ES-I3 (cell line): ENCODE measurements around the gene C1QTNF8.
"Not testable (repeated sequence)": the region's sequence is repeated elsewhere in the genome, so short reads cannot be mapped to it uniquely, and the experiment has no call there.

Source experiments
- H3K36me3 ChIP-seq: 2 replicates; pipeline ENCODE4 v1.6.1; 2013; ENCODE audit warnings: mild to moderate bottlenecking, low read length, control low read depth, moderate library complexity; ENCODE audit not compliant: insufficient read depth
- H3K4me1 ChIP-seq: 2 replicates; pipeline ENCODE4 v1.6.1; 2013; ENCODE audit warnings: mild to moderate bottlenecking, control low read depth, low read length; ENCODE audit not compliant: insufficient read depth
- H3K9ac ChIP-seq: 2 replicates; pipeline ENCODE4 v1.6.1; 2013; ENCODE audit warnings: low read depth, mild to moderate bottlenecking, low read length, moderate library complexity
- H3K9me3 ChIP-seq: 2 replicates; pipeline ENCODE4 v1.6.1; 2013; ENCODE audit warnings: mild to moderate bottlenecking, low read length, moderate library complexity; ENCODE audit not compliant: control insufficient read depth, insufficient read depth

The C1QTNF8 gene

DNA sequence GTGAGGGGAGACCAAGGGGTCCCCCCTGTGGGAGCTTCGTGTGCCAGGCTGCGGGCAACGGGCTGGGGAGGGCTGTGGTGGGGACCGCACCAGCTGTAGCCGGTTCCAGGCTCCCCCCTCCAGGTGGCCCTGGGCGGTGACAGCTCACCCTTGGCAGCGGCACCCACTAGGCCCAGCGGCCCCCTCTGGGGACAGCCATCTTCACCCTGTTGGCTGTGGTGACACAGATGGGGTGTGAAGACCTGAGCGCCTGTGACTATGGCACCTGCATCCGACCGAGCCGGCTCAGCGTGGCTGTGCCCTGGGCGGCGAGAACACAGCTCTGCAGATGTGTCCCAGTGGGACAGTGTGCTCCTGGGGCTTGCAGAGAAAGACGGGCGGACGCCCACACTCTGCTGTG lies 1.1 kb upstream of the C1QTNF8 start:
- H3K4me1 ChIP-seq, result no peaks in the 10 kb centered on the region
- H3K9ac ChIP-seq, result no peak overlapping the region
- H3K9me3 ChIP-seq, result no peaks in the 10 kb centered on the region
- H3K36me3 ChIP-seq, result no peaks in the 10 kb centered on the region

DNA sequence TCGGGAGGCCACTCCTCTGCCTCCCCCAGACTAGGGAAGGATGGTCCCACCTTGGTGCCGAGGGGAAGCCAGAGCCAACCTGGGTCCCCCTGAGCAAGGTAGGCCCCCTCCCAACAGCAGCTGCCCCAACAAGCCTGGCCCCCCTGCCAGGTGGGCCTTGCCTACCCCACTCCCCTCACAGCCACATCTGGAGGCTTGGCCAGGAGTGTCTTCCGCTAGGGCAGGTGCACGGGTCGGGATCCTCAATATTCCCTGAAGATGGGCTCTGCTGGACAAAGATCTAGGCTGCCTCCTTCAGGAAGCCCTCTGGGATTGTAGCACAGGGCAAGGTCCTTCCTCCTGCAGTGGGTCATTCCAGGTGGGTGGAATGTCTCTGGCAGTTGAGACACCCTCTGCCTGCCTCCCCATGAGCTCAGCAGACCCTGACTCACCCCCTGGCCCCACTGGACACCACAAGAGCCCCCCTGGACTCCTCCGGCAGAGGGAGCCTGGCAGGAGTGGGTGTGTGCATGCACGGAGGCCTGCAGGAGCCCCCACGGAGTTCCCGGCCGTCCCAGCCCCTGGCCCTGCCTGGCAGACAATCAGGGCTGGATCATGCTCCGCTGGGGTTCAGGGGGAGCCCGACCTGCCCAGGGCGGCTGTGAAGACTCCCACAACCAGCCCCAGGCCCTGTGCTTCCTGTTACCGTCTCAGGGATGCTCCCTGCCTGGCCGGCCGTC lies 435 bp downstream of the C1QTNF8 start:
- H3K9me3 ChIP-seq, result no peaks in the 10 kb centered on the region
- no peaks in the 10 kb centered on the region for H3K36me3 ChIP-seq
- H3K9ac ChIP-seq, result no peak overlapping the region
- no peaks in the 10 kb centered on the region; the same call in 1 of the 2 replicates for H3K4me1 ChIP-seq

DNA sequence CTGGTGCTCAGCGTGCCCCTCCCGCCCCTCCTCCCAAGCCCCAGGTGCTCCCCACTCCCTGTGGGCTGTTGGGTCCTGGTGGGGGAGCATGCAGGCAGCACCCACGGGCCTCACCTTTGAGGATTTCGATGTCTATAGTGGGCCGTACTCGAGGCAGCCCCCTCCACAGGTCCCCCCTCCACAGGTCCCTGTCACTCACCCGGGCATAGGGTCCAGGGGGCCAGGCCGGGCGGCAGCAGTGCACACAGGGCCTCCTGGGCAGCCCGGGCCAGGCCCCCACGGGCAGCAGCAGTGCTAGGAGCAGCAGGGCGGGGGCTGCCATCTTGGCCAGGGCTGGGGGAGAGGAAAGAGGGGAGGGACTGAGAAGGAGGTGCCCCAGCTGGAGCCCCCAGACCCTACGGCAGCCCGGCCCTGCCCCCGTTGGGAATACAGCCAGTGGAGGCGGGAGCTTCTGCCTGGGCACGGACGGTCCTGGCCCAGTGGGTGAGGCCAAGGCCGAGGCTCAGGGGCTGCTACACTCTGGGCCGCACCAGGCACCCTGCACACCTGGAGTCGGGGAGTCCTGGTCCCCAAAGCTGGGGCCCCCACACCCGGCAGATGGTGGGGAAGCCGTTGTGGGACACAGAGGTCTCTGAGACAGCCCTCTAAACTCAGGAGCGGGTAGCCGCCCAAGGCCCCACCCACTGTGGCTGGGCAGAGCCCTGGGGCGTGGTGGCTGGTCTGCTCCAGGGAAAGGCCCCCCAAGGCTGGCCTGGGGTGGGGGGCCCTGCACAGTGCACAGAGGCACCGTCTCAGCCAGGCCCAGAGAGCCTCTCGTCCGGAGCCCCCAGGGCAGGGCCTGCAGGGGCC lies 1.2 kb downstream of the C1QTNF8 start:
- Histone ChIP-seq H3K4me1 (no peaks in the 10 kb centered on the region; the same call in 1 of the 2 replicates), H3K9me3 (no peaks in the 10 kb centered on the region), H3K36me3 (no peaks in the 10 kb centered on the region), H3K9ac (no peak overlapping the region)

DNA sequence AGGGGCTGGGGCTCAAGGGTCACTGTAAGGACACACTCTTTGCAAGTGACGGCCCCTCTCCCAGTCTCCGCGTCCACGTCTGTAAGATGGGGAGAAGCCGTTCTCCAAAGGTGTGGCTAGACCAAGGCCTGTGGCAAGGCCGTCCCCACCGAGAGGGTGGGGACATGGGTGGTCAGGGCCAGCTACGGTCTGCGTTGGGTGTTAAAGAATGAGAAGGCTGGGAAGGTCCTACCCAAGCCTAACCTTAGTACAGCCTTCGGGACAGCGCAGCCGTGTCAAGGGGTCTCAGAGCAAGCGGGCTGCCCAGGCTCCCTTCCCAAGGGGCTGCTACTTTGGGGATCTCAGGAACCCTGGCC lies 1.9 kb downstream of the C1QTNF8 start:
- H3K9me3 ChIP-seq, result no peaks in the 10 kb centered on the region
- no peaks in the 10 kb centered on the region for H3K36me3 ChIP-seq
- H3K4me1 ChIP-seq, result no peaks in the 10 kb centered on the region; the same call in 1 of the 2 replicates
- no peak overlapping the region for H3K9ac ChIP-seq

GRCh38 chr16:1093284-1094123 lies 2.5 kb downstream of the C1QTNF8 start:
- no peak overlapping the region for H3K9ac ChIP-seq
- H3K4me1 ChIP-seq, result no peaks in the 10 kb centered on the region; the same call in 1 of the 2 replicates
- H3K36me3 ChIP-seq, result no peaks in the 10 kb centered on the region
- H3K9me3 ChIP-seq, result no peaks in the 10 kb centered on the region

DNA sequence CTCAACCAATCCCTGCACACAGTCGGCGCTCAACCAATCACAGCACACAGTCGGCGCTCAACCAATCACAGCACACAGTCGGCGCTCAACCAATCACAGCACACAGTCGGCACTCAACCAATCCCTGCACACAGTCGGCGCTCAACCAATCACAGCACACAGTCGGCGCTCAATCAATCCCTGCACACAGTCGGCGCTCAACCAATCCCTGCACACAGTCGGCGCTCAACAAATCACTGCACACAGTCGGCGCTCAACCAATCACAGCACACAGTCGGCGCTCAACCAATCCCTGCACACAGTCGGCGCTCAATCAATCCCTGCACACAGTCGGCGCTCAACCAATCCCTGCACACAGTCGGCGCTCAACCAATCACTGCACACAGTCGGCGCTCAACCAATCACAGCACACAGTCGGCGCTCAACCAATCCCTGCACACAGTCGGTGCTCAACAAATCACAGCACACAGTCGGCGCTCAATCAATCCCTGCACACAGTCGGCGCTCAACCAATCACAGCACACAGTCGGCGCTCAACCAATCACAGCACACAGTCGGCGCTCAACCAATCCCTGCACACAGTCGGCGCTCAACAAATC lies 3.3 kb downstream of the C1QTNF8 start:
- not testable (repeated sequence) for H3K9ac ChIP-seq, H3K9me3 ChIP-seq, H3K36me3 ChIP-seq, H3K4me1 ChIP-seq

GRCh38 chr16:1091992-1092552 lies 4.0 kb downstream of the C1QTNF8 start:
- H3K4me1 ChIP-seq, result no peaks in the 10 kb centered on the region; the same call in 1 of the 2 replicates

GRCh38 chr16:1090620-1091587 lies 5.1 kb downstream of the C1QTNF8 start:
- Histone ChIP-seq H3K4me1 (no peaks in the 10 kb centered on the region; the same call in 1 of the 2 replicates), H3K9ac (no peak overlapping the region), H3K9me3 (no peaks in the 10 kb centered on the region), H3K36me3 (no peaks in the 10 kb centered on the region)

More at GRCh38 chr16:1091992-1092552, 4.0 kb downstream of the C1QTNF8 start:
- Histone ChIP-seq H3K9me3 (no peaks in the 10 kb centered on the region), H3K36me3 (no peaks in the 10 kb centered on the region), H3K9ac (no peak overlapping the region)

- H3K9ac ChIP-seq, result no peak overlapping the region
- H3K4me1 ChIP-seq, result no peaks in the 10 kb centered on the region; the same call in 1 of the 2 replicates
- H3K36me3 ChIP-seq, result no peaks in the 10 kb centered on the region
- no peaks in the 10 kb centered on the region; the same call in 1 of the 2 replicates for H3K9me3 ChIP-seq
These were observed 6.0 kb downstream of the C1QTNF8 start for GRCh38 chr16:1089822-1090619.

GRCh38 chr16:1089439-1089821 lies 6.6 kb downstream of the C1QTNF8 start:
- Histone ChIP-seq H3K36me3 (no peaks in the 10 kb centered on the region), H3K9me3 (no peaks in the 10 kb centered on the region; the same call in 1 of the 2 replicates), H3K4me1 (no peaks in the 10 kb centered on the region; the same call in 1 of the 2 replicates), H3K9ac (no peak overlapping the region)

DNA sequence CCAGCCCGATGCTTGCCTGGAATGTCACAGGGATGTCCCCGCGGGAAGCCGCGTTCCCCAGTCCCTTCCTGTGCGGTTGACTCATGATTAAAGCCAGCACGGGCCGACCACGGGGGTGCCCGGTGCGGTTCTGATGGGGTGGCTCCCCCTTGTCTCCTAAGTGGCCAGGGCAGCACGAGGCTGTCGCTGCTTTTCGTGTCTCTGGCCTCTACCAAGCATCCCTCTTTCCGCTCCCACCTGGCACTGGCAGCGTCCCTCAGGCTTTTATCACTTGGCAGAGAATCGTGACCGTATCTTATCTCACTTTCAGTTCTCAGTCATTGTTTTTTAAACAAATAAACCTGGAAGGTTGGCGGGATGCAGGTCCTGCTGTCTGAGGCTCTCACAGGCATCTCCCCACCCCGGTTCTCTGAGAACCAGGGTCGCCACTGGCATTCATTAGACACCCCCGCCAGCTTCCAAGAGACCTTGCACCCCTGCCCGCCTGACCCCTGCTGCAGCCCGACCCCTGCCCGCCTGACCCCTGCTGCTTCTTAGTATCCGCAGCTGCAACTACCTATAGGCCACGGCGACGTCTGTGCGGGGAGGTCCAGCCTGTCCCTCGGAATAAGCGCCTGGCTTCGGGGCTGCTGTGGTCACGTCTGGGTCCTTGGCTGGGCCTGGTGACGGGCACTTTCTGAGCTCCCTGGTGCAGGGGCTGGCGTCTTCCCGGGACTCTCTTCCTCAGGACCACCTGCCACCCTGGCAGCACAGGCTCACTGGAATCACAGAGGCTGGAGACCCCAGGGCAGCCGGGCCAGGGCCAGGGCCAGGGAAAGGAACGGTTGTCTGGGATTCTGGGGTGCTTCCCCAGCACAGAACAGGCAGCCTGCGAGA lies 7.5 kb downstream of the C1QTNF8 start:
- Histone ChIP-seq H3K9ac (no peak overlapping the region), H3K9me3 (no peaks in the 10 kb centered on the region; the same call in 1 of the 2 replicates), H3K4me1 (no peaks in the 10 kb centered on the region; the same call in 1 of the 2 replicates)

More for the DNA sequence above, 7.5 kb downstream of the C1QTNF8 start:
- H3K36me3 ChIP-seq, result no peaks in the 10 kb centered on the region
